Measurements from ENCODE around the gene RYR2. TPM values are rescaled to one million over a fixed set of nuclear protein-coding genes. Genes with fewer than 3 reads are reported as not detected.
"Not testable (repeated sequence)": the region's sequence is repeated elsewhere in the genome, so short reads cannot be mapped to it uniquely, and the experiment has no call there.

The RYR2 gene
- total RNA-seq, 6 donors from 2014 or later: 1.8 to 23.0 (median 3.7) TPM

DNA sequence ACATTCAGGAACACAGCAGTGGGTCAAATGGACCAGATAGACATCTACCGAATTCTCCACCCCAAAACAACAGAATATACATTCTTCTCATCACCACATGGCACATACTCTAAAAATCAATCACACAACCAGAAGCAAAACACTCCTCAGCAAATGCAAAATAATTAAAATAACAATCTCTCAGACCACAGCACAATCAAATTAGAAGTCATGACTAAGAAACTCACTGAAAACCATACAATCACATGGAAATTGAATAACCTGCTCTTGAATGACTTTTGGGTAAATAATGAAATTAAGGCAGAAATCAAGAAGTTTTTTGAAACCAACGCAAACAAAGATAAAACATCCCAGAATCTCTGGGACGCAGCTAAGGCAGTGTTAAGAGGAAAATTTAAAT, 799.5 kb downstream of the RYR2 start:
- Histone ChIP-seq H3K27ac (no peak overlapping the region), H3K4me3 (no peak overlapping the region), H3K4me1 (no peaks in the 10 kb centered on the region), H3K9me3 (peaks cover 0 to 4% (median 0%) of the 10 kb centered on the region in 4 donors), H3K36me3 (no peaks in the 10 kb centered on the region), H3K27me3 (no peaks in the 10 kb centered on the region)
- no peak for DNase-seq
- no peak for ATAC-seq (ENCODE audit: low FRiP score in 2 of 2)
- TF ChIP-seq, protein P1, sequence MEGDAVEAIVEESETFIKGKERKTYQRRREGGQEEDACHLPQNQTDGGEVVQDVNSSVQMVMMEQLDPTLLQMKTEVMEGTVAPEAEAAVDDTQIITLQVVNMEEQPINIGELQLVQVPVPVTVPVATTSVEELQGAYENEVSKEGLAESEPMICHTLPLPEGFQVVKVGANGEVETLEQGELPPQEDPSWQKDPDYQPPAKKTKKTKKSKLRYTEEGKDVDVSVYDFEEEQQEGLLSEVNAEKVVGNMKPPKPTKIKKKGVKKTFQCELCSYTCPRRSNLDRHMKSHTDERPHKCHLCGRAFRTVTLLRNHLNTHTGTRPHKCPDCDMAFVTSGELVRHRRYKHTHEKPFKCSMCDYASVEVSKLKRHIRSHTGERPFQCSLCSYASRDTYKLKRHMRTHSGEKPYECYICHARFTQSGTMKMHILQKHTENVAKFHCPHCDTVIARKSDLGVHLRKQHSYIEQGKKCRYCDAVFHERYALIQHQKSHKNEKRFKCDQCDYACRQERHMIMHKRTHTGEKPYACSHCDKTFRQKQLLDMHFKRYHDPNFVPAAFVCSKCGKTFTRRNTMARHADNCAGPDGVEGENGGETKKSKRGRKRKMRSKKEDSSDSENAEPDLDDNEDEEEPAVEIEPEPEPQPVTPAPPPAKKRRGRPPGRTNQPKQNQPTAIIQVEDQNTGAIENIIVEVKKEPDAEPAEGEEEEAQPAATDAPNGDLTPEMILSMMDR (IDR thresholded peaks at IDR 0.05): no peak
- TF ChIP-seq EP300 (IDR thresholded peaks at IDR 0.05): no peak
- TF ChIP-seq POLR2A (IDR thresholded peaks at IDR 0.05): no peak
- TF ChIP-seq POLR2AphosphoS5 (IDR thresholded peaks at IDR 0.05): no peak
- 53 to 66% methylated on average over 3 of the region's 3 CpGs for WGBS, 2 donors

DNA sequence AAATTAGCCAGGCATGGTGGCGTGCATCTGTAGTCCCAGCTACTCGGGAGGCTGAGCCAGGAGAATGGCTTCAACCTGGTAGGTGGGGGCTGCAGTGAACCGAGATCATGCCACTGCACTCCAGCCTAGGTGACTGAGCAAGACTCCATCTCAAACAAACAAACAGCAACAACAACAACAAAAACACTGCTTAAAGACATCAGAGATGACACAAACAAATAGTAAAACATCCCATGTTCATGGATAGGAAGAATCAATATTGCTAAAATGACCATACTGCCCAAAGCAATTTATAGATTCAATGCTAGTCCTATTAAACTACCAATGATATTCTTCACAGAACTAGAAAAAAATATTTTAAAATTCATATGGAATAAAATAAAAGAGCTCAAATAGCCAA, 801.5 kb downstream of the RYR2 start:
- WGBS, 2 donors: 89 to 95% methylated on average over 3 of the region's 3 CpGs

DNA sequence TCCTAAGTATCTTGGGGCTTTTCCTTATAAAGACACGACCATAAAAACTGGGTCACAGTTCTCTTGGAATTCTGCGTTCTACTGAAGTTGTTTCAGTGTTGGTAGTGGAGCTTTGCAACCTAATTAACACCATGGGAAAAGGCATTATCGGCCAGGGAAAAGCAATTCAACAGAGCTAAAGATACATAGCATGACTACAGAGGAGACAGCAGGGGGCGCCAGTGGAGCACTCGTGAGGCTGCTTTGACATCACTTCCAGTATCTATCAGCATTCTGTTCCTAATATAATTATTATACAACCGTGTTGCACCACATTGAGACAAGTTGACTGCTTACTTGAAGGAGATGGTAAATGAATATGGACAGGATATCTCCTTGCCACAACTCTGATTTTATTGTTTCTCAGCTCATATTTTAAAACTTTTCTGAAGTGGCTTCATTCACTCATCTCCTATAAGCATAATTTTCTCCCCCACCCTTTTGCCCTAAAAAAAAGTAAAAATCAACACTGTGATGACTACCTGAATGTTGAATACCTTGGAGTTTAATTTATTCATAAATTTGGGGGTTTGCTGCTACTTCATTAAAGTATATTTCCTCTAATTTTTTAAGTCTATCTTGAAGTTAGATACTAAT, 809.3 kb downstream of the RYR2 start:
- Histone ChIP-seq H3K27ac (no peak overlapping the region), H3K4me3 (no peak overlapping the region), H3K9me3 (no peaks in the 10 kb centered on the region), H3K4me1 (no peaks in the 10 kb centered on the region), H3K36me3 (no peaks in the 10 kb centered on the region), H3K27me3 (no peaks in the 10 kb centered on the region)
- DNase-seq (peak in 1 of 2 donors; percentile 26), ATAC-seq (ENCODE audit: low FRiP score in 2 of 2) (no peak)
- WGBS, 2 donors: 19 to 21% methylated on average over 6 of the region's 6 CpGs
- TF ChIP-seq, protein P1 (IDR thresholded peaks at IDR 0.05): peak in 2 of 6 experiments; percentile 14 to 26
- no peak for TF ChIP-seq POLR2A (IDR thresholded peaks at IDR 0.05)

More for the DNA sequence above, 801.5 kb downstream of the RYR2 start:
- not testable (repeated sequence) for H3K4me1 ChIP-seq; H3K36me3 ChIP-seq; DNase-seq; H3K27me3 ChIP-seq; ATAC-seq (ENCODE audit: low FRiP score in 2 of 2); H3K9me3 ChIP-seq; H3K27ac ChIP-seq; H3K4me3 ChIP-seq

DNA sequence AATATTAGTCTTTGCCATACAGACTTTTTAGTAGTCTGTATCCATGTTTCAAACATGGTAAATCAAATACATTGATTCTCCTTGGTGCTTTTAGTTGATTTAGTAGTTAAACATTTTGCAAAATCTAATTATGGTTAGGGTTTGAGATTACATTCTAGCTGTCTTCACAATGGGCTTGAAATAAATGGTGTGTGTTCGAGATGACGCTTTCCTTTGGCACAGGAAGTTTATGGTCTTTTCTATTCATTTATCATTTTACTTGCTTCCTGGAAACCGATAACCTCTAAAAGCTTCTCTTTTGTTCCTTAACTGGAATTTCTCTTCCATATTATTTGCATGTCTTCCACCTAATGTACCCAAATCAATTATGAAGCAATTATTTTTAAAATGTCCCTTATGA, 810.4 kb downstream of the RYR2 start:
- Histone ChIP-seq H3K27me3 (no peaks in the 10 kb centered on the region), H3K4me1 (no peaks in the 10 kb centered on the region), H3K27ac (no peak overlapping the region), H3K36me3 (no peaks in the 10 kb centered on the region), H3K9me3 (no peaks in the 10 kb centered on the region), H3K4me3 (no peak overlapping the region)
- WGBS, 2 donors: 35 to 48% methylated on average over 3 of the region's 3 CpGs
- ATAC-seq (ENCODE audit: low FRiP score in 2 of 2) (no peak), DNase-seq (no peak)
- TF ChIP-seq, protein P1 (IDR thresholded peaks at IDR 0.05): no peak
- TF ChIP-seq EP300 (IDR thresholded peaks at IDR 0.05) (no peak), POLR2AphosphoS5 (IDR thresholded peaks at IDR 0.05) (no peak), POLR2A (IDR thresholded peaks at IDR 0.05) (no peak)

GRCh38 chr1:237857455-237857854, 815.5 kb downstream of the RYR2 start:
- Histone ChIP-seq H3K27me3 (no peaks in the 10 kb centered on the region), H3K27ac (no peak overlapping the region), H3K36me3 (no peaks in the 10 kb centered on the region), H3K9me3 (no peaks in the 10 kb centered on the region), H3K4me1 (no peaks in the 10 kb centered on the region), H3K4me3 (no peak overlapping the region)
- WGBS, 2 donors: 80 to 82% methylated on average over 7 of the region's 7 CpGs
- ATAC-seq (ENCODE audit: low FRiP score in 2 of 2): no peak
- DNase-seq: no peak
- no peak for TF ChIP-seq POLR2A (IDR thresholded peaks at IDR 0.05)
- TF ChIP-seq POLR2AphosphoS5 (IDR thresholded peaks at IDR 0.05): no peak
- no peak for TF ChIP-seq EP300 (IDR thresholded peaks at IDR 0.05)
- TF ChIP-seq, protein P1 (IDR thresholded peaks at IDR 0.05): no peak
